SK-N-SH (cell line): ENCODE results near the gene TSPAN4. TPM values are rescaled to one million over a fixed set of nuclear protein-coding genes. Genes with fewer than 3 reads are reported as not detected.

Source experiments
- CTCF ChIA-PET: fragments of 300-600, 350-600 bp; formaldehyde crosslinking; extraction: SDS; loops from one replicate; lab custom pipeline; 2021; lab: Yijun Ruan, JAX
- POLR2A ChIA-PET: fragments of 350-600 bp; sonication (Branson Sonifier 250); formaldehyde crosslinking; extraction: SDS; loops from one replicate; lab custom pipeline; 2020; ENCODE audit warnings: antibody characterized with exemption, inconsistent platforms; lab: Yijun Ruan, JAX
- DNase-seq: peaks from one replicate; pipeline ENCODE4 v3.0.0; 2012
- H2AFZ ChIP-seq: fragments of 200-600 bp; sonication (generic); 2 replicates; pipeline ENCODE4 v1.8.1; 2016; ENCODE audit warnings: antibody characterized with exemption, mild to moderate bottlenecking, low read depth
- H3F3A ChIP-seq: fragments of 200-600 bp; sonication (generic); replicated peaks from 2 replicates; pipeline ENCODE3; 2016; ENCODE audit warnings: antibody characterized with exemption, mild to moderate bottlenecking; ENCODE audit not compliant: insufficient read depth
- H3K27ac ChIP-seq, 2 experiments: fragments of 200-500 bp in 1 of 2; fragments of 200-600 bp in 1 of 2; sonication (Bioruptor generic) in 1 of 2; sonication (generic), shearing (Covaris generic) in 1 of 2; 2 replicates each; pipeline versions ENCODE4 v1.5.1 to v1.6.1; 2014 to 2016; ENCODE audit warnings: low read depth in 2 of 2, inconsistent platforms in 1 of 2, low read length in 1 of 2, mild to moderate bottlenecking in 1 of 2, mixed read lengths in 1 of 2
- H3K27me3 ChIP-seq: fragments of 200-600 bp; sonication (generic), shearing (Covaris generic); 2 replicates; pipeline ENCODE4 v1.6.1; 2016; ENCODE audit warnings: mixed run types; ENCODE audit not compliant: insufficient read depth
- H3K36me3 ChIP-seq, 2 experiments: fragments of 200-500 bp in 1 of 2; fragments of 200-600 bp in 1 of 2; sonication (Bioruptor generic) in 1 of 2; sonication (generic) in 1 of 2; replicated peaks in 1 of 2; 2 replicates each; pipeline versions ENCODE3 to v1.5.1; 2014 to 2016; ENCODE audit warnings: low read length in 1 of 2, mild to moderate bottlenecking in 1 of 2; ENCODE audit not compliant: insufficient read depth in 2 of 2, control insufficient read depth in 1 of 2
- H3K4me1 ChIP-seq, 2 experiments: fragments of 200-500 bp in 1 of 2; fragments of 200-600 bp in 1 of 2; sonication (Bioruptor generic) in 1 of 2; sonication (generic), shearing (Covaris generic) in 1 of 2; 2 replicates each; pipeline versions ENCODE4 v1.5.1 to v1.6.1; 2014 to 2016; ENCODE audit warnings: low read depth in 1 of 2, low read length in 1 of 2, mixed run types in 1 of 2; ENCODE audit not compliant: insufficient read depth in 2 of 2, control insufficient read depth in 1 of 2
- H3K4me2 ChIP-seq: fragments of 200-600 bp; sonication (generic), shearing (Covaris generic); 2 replicates; pipeline ENCODE4 v1.6.1; 2017; ENCODE audit warnings: mixed run types
- H3K4me3 ChIP-seq, 2 experiments: fragments of 200-500 bp in 1 of 2; fragments of 200-600 bp in 1 of 2; sonication (Bioruptor generic) in 1 of 2; sonication (generic), shearing (Covaris generic) in 1 of 2; 2 replicates each; pipeline versions ENCODE4 v1.5.1 to v1.8.1; 2014 to 2016; ENCODE audit warnings: low read depth in 2 of 2, inconsistent platforms in 1 of 2, low read length in 1 of 2, mild to moderate bottlenecking in 1 of 2, mixed read lengths in 1 of 2, moderate library complexity in 1 of 2
- H3K79me2 ChIP-seq: fragments of 200-600 bp; sonication (generic); 2 replicates; pipeline ENCODE4 v1.8.1; 2017; ENCODE audit warnings: mild to moderate bottlenecking; ENCODE audit not compliant: insufficient read depth
- H3K9ac ChIP-seq: fragments of 200-600 bp; sonication (generic); 2 replicates; pipeline ENCODE4 v1.6.1; 2017; ENCODE audit warnings: mixed run types
- H3K9me2 ChIP-seq: fragments of 200-600 bp; sonication (generic); 2 replicates; pipeline ENCODE4 v1.6.1; 2017; ENCODE audit warnings: mixed run types
- H3K9me3 ChIP-seq: fragments of 200-600 bp; sonication (generic); 2 replicates; pipeline ENCODE4 v1.6.1; 2017; ENCODE audit warnings: mixed run types, mild to moderate bottlenecking, moderate library complexity
- H4K20me1 ChIP-seq: fragments of 200-600 bp; sonication (generic); 2 replicates; pipeline ENCODE4 v1.6.1; 2017; ENCODE audit warnings: mild to moderate bottlenecking, mixed run types; ENCODE audit not compliant: insufficient read depth
- CHD2 ChIP-seq: fragments of 150-350 bp; IDR thresholded peaks from 2 replicates; pipeline ENCODE4 v1.6.1; 2018; ENCODE audit warnings: low read length; ENCODE audit not compliant: partially characterized antibody
- EP300 ChIP-seq, 2 experiments: IDR thresholded peaks; 2 replicates each; pipeline versions ENCODE4 v1.4.0 to v1.6.1; 2012; ENCODE audit warnings: borderline replicate concordance in 1 of 2, low read depth in 1 of 2, low read length in 1 of 2
- EZH2phosphoT487 ChIP-seq: fragments of 200-600 bp; sonication (generic); IDR thresholded peaks from 2 replicates; pipeline ENCODE4 v1.6.1; 2017; ENCODE audit warnings: low read depth, mixed run types, mild to moderate bottlenecking, antibody characterized with exemption, moderate library complexity, borderline replicate concordance
- GABPA ChIP-seq: IDR thresholded peaks from 2 replicates; pipeline ENCODE4 v1.4.0; 2012; ENCODE audit warnings: low read depth, mild to moderate bottlenecking
- GATA2 ChIP-seq: sonication (generic); formaldehyde crosslinking; IDR thresholded peaks from 2 replicates; pipeline ENCODE4 v1.5.0; 2020; ENCODE audit warnings: mild to moderate bottlenecking, missing genetic modification reagents
- IRF3 ChIP-seq: fragments of 150-350 bp; IDR thresholded peaks from 2 replicates; pipeline ENCODE4 v1.6.1; 2016; ENCODE audit warnings: mild to moderate bottlenecking, low read depth, low read length
- JUND ChIP-seq: IDR thresholded peaks from 2 replicates; pipeline ENCODE4 v1.4.0; 2012
- RCOR1 ChIP-seq: fragments of 150-350 bp; IDR thresholded peaks from 2 replicates; pipeline ENCODE4 v1.6.1; 2017; ENCODE audit warnings: antibody characterized with exemption, low read length
- SIN3A ChIP-seq: IDR thresholded peaks from 2 replicates; pipeline ENCODE4 v1.6.1; 2012; ENCODE audit warnings: low read depth, mild to moderate bottlenecking, low read length, moderate library complexity, borderline replicate concordance
- SMC3 ChIP-seq: IDR thresholded peaks from 2 replicates; pipeline ENCODE4 v1.6.1; 2012; ENCODE audit warnings: low read depth, low read length, improper control_type of control experiment
- TAF1 ChIP-seq: IDR thresholded peaks from 2 replicates; pipeline ENCODE4 v1.6.1; 2012; ENCODE audit warnings: low read depth, mild to moderate bottlenecking, low read length, moderate library complexity, borderline replicate concordance
- TEAD4 ChIP-seq: IDR thresholded peaks from 2 replicates; pipeline ENCODE4 v1.4.0; 2012; ENCODE audit warnings: mild to moderate bottlenecking, borderline replicate concordance; ENCODE audit not compliant: insufficient read depth
- YY1 ChIP-seq: IDR thresholded peaks from 2 replicates; pipeline ENCODE4 v1.4.0; 2012; ENCODE audit warnings: low read depth, mild to moderate bottlenecking
- WGBS: methylation state at CpG from one replicate; pipeline ENCODE4 v1.1.6; 2017; ENCODE audit warnings: low lambda C conversion rate; 5-methylcytosine and 5-hydroxymethylcytosine counted together
- polyA plus RNA-seq, 3 experiments: library from polyadenylated mRNA; depleted of rRNA; stranded (reverse); fragments of >200 nt; gene quantifications; 2 replicates each; pipeline ENCODE4 v1.2.3, GENCODE V29; 2012
- TF ChIP-seq, protein P1 (sequence below): IDR thresholded peaks from 2 replicates; pipeline ENCODE4 v1.4.0; 2012; ENCODE audit warnings: low read depth, borderline replicate concordance

The TSPAN4 gene
- polyA plus RNA-seq, 1 of the 3 experiments (the other 2 are of a cell fraction): 226 TPM

DNA sequence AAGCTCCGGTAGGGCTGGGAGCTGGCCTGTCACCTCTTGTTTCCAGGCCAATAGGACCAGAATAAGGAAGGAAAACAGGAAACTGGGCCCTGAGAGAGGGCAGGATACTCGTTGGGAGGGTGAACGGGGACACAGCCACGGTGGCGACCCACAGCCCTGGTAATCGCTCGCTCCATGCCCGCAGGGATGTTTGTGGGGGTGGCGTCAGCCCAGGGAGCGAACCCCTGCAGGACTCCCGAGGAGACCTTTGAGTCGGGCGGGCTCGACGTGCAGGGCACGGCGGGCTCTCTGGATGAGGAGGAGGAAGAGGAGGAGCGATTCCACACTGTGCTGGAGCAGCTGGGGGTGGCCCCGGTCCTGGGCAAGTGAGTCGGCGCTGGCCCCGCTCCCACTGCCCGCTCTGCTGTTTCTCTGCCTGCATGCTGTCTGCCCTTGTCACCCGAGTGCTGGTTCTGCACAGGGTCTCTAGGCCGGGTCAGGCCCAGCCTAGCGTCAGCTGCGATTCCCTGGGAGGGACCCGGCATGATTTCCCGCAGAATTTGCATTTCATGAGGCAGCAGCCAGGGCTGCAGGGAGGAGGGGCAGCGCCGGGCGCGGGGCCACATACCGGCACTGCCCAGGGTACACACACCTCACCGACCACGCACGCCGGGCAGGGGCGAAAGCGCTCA is 13.3 kb upstream of the TSPAN4 start:
- WGBS: 89% methylated on average over 23 of the region's 40 CpGs
- ChIA-PET POLR2A (interaction anchor here (2.2 to 2.4 kb wide), 2 partner anchors 10 kb away, joined by 9 to 16 read pairs; partner anchors contain the start of gene PNPLA2), CTCF (interaction anchor here (1.0 to 1.9 kb wide), 3 partner anchors 10 to 20 kb away, joined by 3 to 6 read pairs (median 3); partner anchors contain the start of genes PNPLA2 and RPLP2)
- Histone ChIP-seq H3K9me2 (no peaks in the 10 kb centered on the region), H3K4me1 (peaks cover 11 to 29% of the 10 kb centered on the region in 2 experiments; a peak in 2 of 4 replicates), H3K36me3 (peaks cover 0 to 14% of the 10 kb centered on the region in 2 experiments), H3K4me3 (no peak overlapping the region), H3K9ac (no peak overlapping the region), H2AFZ (no peak overlapping the region), H3K79me2 (peaks cover 32% of the 10 kb centered on the region), H4K20me1 (peaks cover 7% of the 10 kb centered on the region), H3K9me3 (no peaks in the 10 kb centered on the region), H3K4me2 (no peak overlapping the region), H3F3A (peaks cover 6% of the 10 kb centered on the region), H3K27me3 (no peaks in the 10 kb centered on the region), H3K27ac (no peak overlapping the region)
- no peak for DNase-seq
- TF ChIP-seq EZH2phosphoT487 (no peak), GABPA (no peak), EP300 (IDR thresholded peaks at IDR 0.05; ENCODE audit: borderline replicate concordance in 1 of 2, low read depth in 1 of 2, low read length in 1 of 2) (no peak), SMC3 (no peak), JUND (no peak), YY1 (no peak), CHD2 (no peak), SIN3A (no peak), TAF1 (no peak), IRF3 (no peak), RCOR1 (no peak), TEAD4 (no peak), GATA2 (CRISPR knock-in tag) (no peak)
- TF ChIP-seq, protein P1, sequence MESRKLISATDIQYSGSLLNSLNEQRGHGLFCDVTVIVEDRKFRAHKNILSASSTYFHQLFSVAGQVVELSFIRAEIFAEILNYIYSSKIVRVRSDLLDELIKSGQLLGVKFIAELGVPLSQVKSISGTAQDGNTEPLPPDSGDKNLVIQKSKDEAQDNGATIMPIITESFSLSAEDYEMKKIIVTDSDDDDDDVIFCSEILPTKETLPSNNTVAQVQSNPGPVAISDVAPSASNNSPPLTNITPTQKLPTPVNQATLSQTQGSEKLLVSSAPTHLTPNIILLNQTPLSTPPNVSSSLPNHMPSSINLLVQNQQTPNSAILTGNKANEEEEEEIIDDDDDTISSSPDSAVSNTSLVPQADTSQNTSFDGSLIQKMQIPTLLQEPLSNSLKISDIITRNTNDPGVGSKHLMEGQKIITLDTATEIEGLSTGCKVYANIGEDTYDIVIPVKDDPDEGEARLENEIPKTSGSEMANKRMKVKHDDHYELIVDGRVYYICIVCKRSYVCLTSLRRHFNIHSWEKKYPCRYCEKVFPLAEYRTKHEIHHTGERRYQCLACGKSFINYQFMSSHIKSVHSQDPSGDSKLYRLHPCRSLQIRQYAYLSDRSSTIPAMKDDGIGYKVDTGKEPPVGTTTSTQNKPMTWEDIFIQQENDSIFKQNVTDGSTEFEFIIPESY: no peak
